Muscle of leg (tissue), 9 donors: Measurements from ENCODE around the gene ZPBP. TPM values are rescaled to one million over a fixed set of nuclear protein-coding genes. Genes with fewer than 3 reads are reported as not detected.

Experiments
- polyA plus RNA-seq, 8 donors: library from polyadenylated mRNA; unstranded; fragments of 120-200 nt; gene quantifications; one replicate each; pipeline versions ENCODE4 v1.2.1 to v1.2.3, GENCODE V29; 2013; ENCODE audit warnings: inconsistent platforms in 1 of 8, low replicate concordance in 1 of 8; ENCODE audit not compliant: insufficient read length in 8 of 8, insufficient read depth in 1 of 8
- total RNA-seq: library from RNA; stranded (reverse); fragments of 120-200 nt; gene quantifications from one replicate; pipeline ENCODE4 v1.2.4, GENCODE V29; 2013

The ZPBP gene
- total and polyA plus RNA-seq, 9 donors, result not detected

Other genes starting within 250 kb of the ZPBP start
- gene IKZF1, start 211.5 kb upstream of the ZPBP start, total RNA-seq, result 1.6 TPM
- 1 to 10 TPM; 1.1 to 2.1 (median 1.5) TPM for gene IKZF1, start 211.5 kb upstream of the ZPBP start, polyA plus RNA-seq